HEK293 (cell line): ENCODE data around the gene FAM184A.
A peak's percentile ranks its signal among the peaks of the same experiment; 100 is the strongest.

Experiments
- CTCF ChIA-PET: fragments of 350-600 bp; formaldehyde crosslinking; extraction: SDS; loops from one replicate; lab custom pipeline; 2021; ENCODE audit warnings: antibody characterized with exemption; lab: Yijun Ruan, JAX
- POLR2A ChIA-PET: fragments of 300-600 bp; formaldehyde crosslinking; extraction: SDS; loops from one replicate; lab custom pipeline; 2020; ENCODE audit warnings: antibody characterized with exemption, inconsistent platforms; lab: Yijun Ruan, JAX
- H3K27ac ChIP-seq: fragments of 200-500 bp; sonication (Bioruptor generic); 2 replicates; pipeline ENCODE4 v1.5.1; 2014; ENCODE audit warnings: low read depth, low read length, control low read depth, inconsistent platforms; ENCODE audit errors: extremely low read depth
- H3K36me3 ChIP-seq, 2 experiments: fragments of 200-500 bp in 1 of 2; sonication (Bioruptor generic) in 1 of 2; 1 replicate in 1 of 2; 2 replicates in 1 of 2; pipeline ENCODE4 v1.5.1; 2014 to 2017; ENCODE audit warnings: inconsistent platforms in 2 of 2, low read length in 2 of 2; ENCODE audit not compliant: control insufficient read depth in 2 of 2, insufficient read depth in 1 of 2
- H3K4me1 ChIP-seq: fragments of 200-500 bp; sonication (Bioruptor generic); 2 replicates; pipeline ENCODE4 v1.5.1; 2014; ENCODE audit warnings: mild to moderate bottlenecking, low read length, inconsistent platforms; ENCODE audit not compliant: control insufficient read depth, insufficient read depth
- H3K4me3 ChIP-seq: 2 replicates; pipeline ENCODE4 v1.5.1; 2011; ENCODE audit warnings: low read depth, mild to moderate bottlenecking, control low read depth, low read length, moderate library complexity
- H3K9me3 ChIP-seq: fragments of 200-500 bp; sonication (Bioruptor generic); 2 replicates; pipeline ENCODE4 v1.5.1; 2014; ENCODE audit warnings: low read depth, low read length, inconsistent platforms; ENCODE audit not compliant: control insufficient read depth, insufficient read depth
- FEZF1 ChIP-seq: fragments of 450-650 bp; formaldehyde crosslinking; IDR thresholded peaks from 2 replicates; pipeline ENCODE4 v1.5.1; 2016; ENCODE audit warnings: missing biosample characterization, missing genetic modification characterization
- HOXD13 ChIP-seq: sonication (generic); formaldehyde crosslinking; IDR thresholded peaks from 2 replicates; pipeline ENCODE4 v1.8.0; 2022; ENCODE audit warnings: missing genetic modification reagents, borderline replicate concordance
- KLF8 ChIP-seq: fragments of 450-650 bp; formaldehyde crosslinking; IDR thresholded peaks from 2 replicates; pipeline ENCODE4 v1.5.1; 2016; ENCODE audit warnings: missing biosample characterization, missing genetic modification characterization
- PATZ1 ChIP-seq: fragments of 450-650 bp; formaldehyde crosslinking; IDR thresholded peaks from 2 replicates; pipeline ENCODE4 v1.5.1; 2016; ENCODE audit warnings: missing biosample characterization, missing genetic modification characterization
- PRDM1 ChIP-seq: fragments of 450-650 bp; formaldehyde crosslinking; IDR thresholded peaks from 2 replicates; pipeline ENCODE4; 2016; ENCODE audit warnings: missing biosample characterization, missing genetic modification characterization
- PRDM4 ChIP-seq: fragments of 450-650 bp; formaldehyde crosslinking; IDR thresholded peaks from 2 replicates; pipeline ENCODE4 v1.5.1; 2017; ENCODE audit warnings: missing biosample characterization, missing genetic modification characterization
- PRDM6 ChIP-seq: fragments of 450-650 bp; formaldehyde crosslinking; IDR thresholded peaks from 2 replicates; pipeline ENCODE4 v1.5.1; 2017; ENCODE audit warnings: missing biosample characterization, missing genetic modification characterization
- ZBTB21 ChIP-seq: fragments of 450-650 bp; formaldehyde crosslinking; IDR thresholded peaks from 2 replicates; pipeline ENCODE4 v1.5.1; 2017; ENCODE audit warnings: missing biosample characterization, missing genetic modification characterization
- ZBTB7A ChIP-seq: fragments of 450-650 bp; formaldehyde crosslinking; IDR thresholded peaks from 2 replicates; pipeline ENCODE4 v1.5.1; 2016; ENCODE audit warnings: low read depth, missing biosample characterization, missing genetic modification characterization
- ZFP41 ChIP-seq: fragments of 450-650 bp; formaldehyde crosslinking; IDR thresholded peaks from 2 replicates; pipeline ENCODE4 v1.5.1; 2016; ENCODE audit warnings: missing biosample characterization, missing genetic modification characterization, borderline replicate concordance
- ZNF2 ChIP-seq: fragments of 450-650 bp; formaldehyde crosslinking; IDR thresholded peaks from 2 replicates; pipeline ENCODE4 v1.5.1; 2016; ENCODE audit warnings: missing biosample characterization, missing genetic modification characterization
- ZNF398 ChIP-seq: fragments of 450-650 bp; formaldehyde crosslinking; IDR thresholded peaks from 2 replicates; pipeline ENCODE4 v1.5.1; 2017; ENCODE audit warnings: missing biosample characterization, missing genetic modification characterization
- ZNF501 ChIP-seq: fragments of 450-650 bp; formaldehyde crosslinking; IDR thresholded peaks from 2 replicates; pipeline ENCODE4 v1.5.1; 2016; ENCODE audit warnings: missing biosample characterization, missing genetic modification characterization
- ZNF558 ChIP-seq: fragments of 450-650 bp; formaldehyde crosslinking; IDR thresholded peaks from 2 replicates; pipeline ENCODE4 v1.5.1; 2016; ENCODE audit warnings: missing biosample characterization, missing genetic modification characterization
- ZNF600 ChIP-seq: fragments of 450-650 bp; formaldehyde crosslinking; IDR thresholded peaks from 2 replicates; pipeline ENCODE4 v1.5.1; 2016; ENCODE audit warnings: missing biosample characterization, missing genetic modification characterization
- ZNF624 ChIP-seq: fragments of 450-650 bp; formaldehyde crosslinking; IDR thresholded peaks from 2 replicates; pipeline ENCODE4 v1.5.1; 2017; ENCODE audit warnings: missing biosample characterization, missing genetic modification characterization
- ZNF747 ChIP-seq: fragments of 450-650 bp; formaldehyde crosslinking; IDR thresholded peaks from 2 replicates; pipeline ENCODE4 v1.5.1; 2016; ENCODE audit warnings: missing biosample characterization, missing genetic modification characterization
- ZNF837 ChIP-seq: fragments of 450-650 bp; formaldehyde crosslinking; IDR thresholded peaks from 2 replicates; pipeline ENCODE4 v1.5.1; 2016; ENCODE audit warnings: missing biosample characterization, missing genetic modification characterization
- TF ChIP-seq, protein P1 (sequence below): fragments of 450-650 bp; IDR thresholded peaks from 2 replicates; pipeline ENCODE4 v1.5.1; 2018; ENCODE audit warnings: missing biosample characterization, missing genetic modification characterization
- TF ChIP-seq, protein P2 (sequence below): fragments of 450-650 bp; formaldehyde crosslinking; IDR thresholded peaks from 2 replicates; pipeline ENCODE4 v1.5.1; 2016; ENCODE audit warnings: missing biosample characterization, missing genetic modification characterization

Gene FAM184A

GRCh38 chr6:118996289-118996820 is 82.1 kb downstream of the FAM184A start:
- TF ChIP-seq PRDM4 (tag by site-specific recombination) (no peak), PRDM1 (tag by site-specific recombination) (peak; percentile 95), ZNF558 (tag by site-specific recombination) (no peak)
- TF ChIP-seq, all 188 proteins: peak for 1
- POLR2A ChIA-PET: no interaction called here

GRCh38 chr6:118993803-118994251 is 84.6 kb downstream of the FAM184A start:
- CTCF ChIA-PET: no interaction called here
- H3K36me3 ChIP-seq: peaks cover 0 to 19% of the 10 kb centered on the region in 2 experiments; a peak in 2 of 3 replicates
- TF ChIP-seq ZNF747 (tag by site-specific recombination) (no peak), ZNF2 (tag by site-specific recombination) (no peak), ZBTB7A (tag by site-specific recombination) (no peak), KLF8 (no peak)
- POLR2A ChIA-PET: no interaction called here
- H3K4me3 ChIP-seq: no peak overlapping the region
- no peaks in the 10 kb centered on the region for H3K4me1 ChIP-seq
- H3K9me3 ChIP-seq: no peaks in the 10 kb centered on the region
- H3K27ac ChIP-seq: no peak overlapping the region

More at GRCh38 chr6:118996289-118996820, 82.1 kb downstream of the FAM184A start:
- Histone ChIP-seq H3K9me3 (no peaks in the 10 kb centered on the region), H3K4me1 (no peaks in the 10 kb centered on the region), H3K36me3 (peaks cover 0 to 34% of the 10 kb centered on the region in 2 experiments; a peak in 2 of 3 replicates), H3K4me3 (no peak overlapping the region), H3K27ac (no peak overlapping the region)
- CTCF ChIA-PET: interaction anchor here (1.0 kb wide), 1 partner anchor 133 kb away, joined by 3 read pairs; no protein-coding TSS in a partner anchor

GRCh38 chr6:118993358-118993757 is 85.1 kb downstream of the FAM184A start:
- Histone ChIP-seq H3K4me1 (no peaks in the 10 kb centered on the region), H3K4me3 (no peak overlapping the region), H3K27ac (no peak overlapping the region), H3K9me3 (no peaks in the 10 kb centered on the region), H3K36me3 (peaks cover 0 to 15% of the 10 kb centered on the region in 2 experiments; a peak in 2 of 3 replicates)
- POLR2A ChIA-PET: no interaction called here
- CTCF ChIA-PET: no interaction called here
- TF ChIP-seq FEZF1 (tag by site-specific recombination) (no peak), HOXD13 (CRISPR knock-in tag) (no peak), ZFP41 (tag by site-specific recombination) (no peak), ZNF600 (tag by site-specific recombination) (no peak), ZNF501 (tag by site-specific recombination) (no peak), ZNF398 (tag by site-specific recombination) (no peak), ZBTB21 (no peak), ZNF624 (no peak), PATZ1 (tag by site-specific recombination) (no peak), PRDM6 (tag by site-specific recombination) (no peak), ZNF837 (tag by site-specific recombination) (no peak)
- TF ChIP-seq, protein P1, sequence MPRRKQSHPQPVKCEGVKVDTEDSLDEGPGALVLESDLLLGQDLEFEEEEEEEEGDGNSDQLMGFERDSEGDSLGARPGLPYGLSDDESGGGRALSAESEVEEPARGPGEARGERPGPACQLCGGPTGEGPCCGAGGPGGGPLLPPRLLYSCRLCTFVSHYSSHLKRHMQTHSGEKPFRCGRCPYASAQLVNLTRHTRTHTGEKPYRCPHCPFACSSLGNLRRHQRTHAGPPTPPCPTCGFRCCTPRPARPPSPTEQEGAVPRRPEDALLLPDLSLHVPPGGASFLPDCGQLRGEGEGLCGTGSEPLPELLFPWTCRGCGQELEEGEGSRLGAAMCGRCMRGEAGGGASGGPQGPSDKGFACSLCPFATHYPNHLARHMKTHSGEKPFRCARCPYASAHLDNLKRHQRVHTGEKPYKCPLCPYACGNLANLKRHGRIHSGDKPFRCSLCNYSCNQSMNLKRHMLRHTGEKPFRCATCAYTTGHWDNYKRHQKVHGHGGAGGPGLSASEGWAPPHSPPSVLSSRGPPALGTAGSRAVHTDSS (tag by site-specific recombination): no peak
- TF ChIP-seq, protein P2, sequence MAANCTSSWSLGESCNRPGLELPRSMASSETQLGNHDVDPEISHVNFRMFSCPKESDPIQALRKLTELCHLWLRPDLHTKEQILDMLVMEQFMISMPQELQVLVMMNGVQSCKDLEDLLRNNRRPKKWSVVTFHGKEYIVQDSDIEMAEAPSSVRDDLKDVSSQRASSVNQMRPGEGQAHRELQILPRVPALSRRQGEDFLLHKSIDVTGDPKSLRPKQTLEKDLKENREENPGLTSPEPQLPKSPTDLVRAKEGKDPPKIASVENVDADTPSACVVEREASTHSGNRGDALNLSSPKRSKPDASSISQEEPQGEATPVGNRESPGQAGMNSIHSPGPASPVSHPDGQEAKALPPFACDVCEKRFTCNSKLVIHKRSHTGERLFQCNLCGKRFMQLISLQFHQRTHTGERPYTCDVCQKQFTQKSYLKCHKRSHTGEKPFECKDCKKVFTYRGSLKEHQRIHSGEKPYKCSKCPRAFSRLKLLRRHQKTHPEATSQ: no peak
